OCI-LY3 (cell line): ENCODE results near the gene SSU72.
"Not testable (repeated sequence)": the region's sequence is repeated elsewhere in the genome, so short reads cannot be mapped to it uniquely, and the experiment has no call there.

Source experiments
- H2AFZ ChIP-seq: fragments of 200-600, 300-600 bp; shearing (Covaris generic); 2 replicates; pipeline ENCODE4 v1.6.0; 2014; ENCODE audit warnings: antibody characterized with exemption, low read depth, low read length
- H3K27ac ChIP-seq: fragments of 200-600, 300-600 bp; sonication (generic); 2 replicates; pipeline ENCODE4 v1.5.1; 2014; ENCODE audit warnings: mild to moderate bottlenecking, low read length, moderate library complexity, mixed read lengths
- H3K27me3 ChIP-seq: fragments of 200-600, 300-600 bp; sonication (generic); 2 replicates; pipeline ENCODE4 v1.6.1; 2014; ENCODE audit warnings: low read depth, low read length, mixed read lengths
- H3K36me3 ChIP-seq: fragments of 200-600, 300-600 bp; sonication (generic); replicated peaks from 2 replicates; pipeline ENCODE3; 2014; ENCODE audit warnings: low read depth, low read length, mixed read lengths
- H3K4me1 ChIP-seq: fragments of 300-600, 200-600 bp; sonication (generic); 2 replicates; pipeline ENCODE4 v1.6.1; 2014; ENCODE audit warnings: low read length, mixed read lengths
- H3K4me2 ChIP-seq: fragments of 200-600, 300-600 bp; sonication (generic); 2 replicates; pipeline ENCODE4 v1.6.1; 2014; ENCODE audit warnings: low read length, mixed read lengths
- H3K4me3 ChIP-seq: fragments of 300-600, 200-600 bp; sonication (generic); 2 replicates; pipeline ENCODE4 v1.5.1; 2014; ENCODE audit warnings: antibody characterized with exemption, mild to moderate bottlenecking, low read length, moderate library complexity
- H3K79me2 ChIP-seq: fragments of 300-600, 200-600 bp; shearing (Covaris generic); 2 replicates; pipeline ENCODE4 v1.6.1; 2014; ENCODE audit warnings: mild to moderate bottlenecking, low read length, mixed read lengths
- H3K9ac ChIP-seq: fragments of 300-600, 200-600 bp; shearing (Covaris generic); 2 replicates; pipeline ENCODE4 v1.6.0; 2014; ENCODE audit warnings: mild to moderate bottlenecking, low read length, moderate library complexity
- H3K9me3 ChIP-seq: fragments of 200-600, 300-600 bp; shearing (Covaris generic); 2 replicates; pipeline ENCODE4 v1.6.1; 2014; ENCODE audit warnings: low read length, mixed read lengths; ENCODE audit not compliant: insufficient read depth
- H4K20me1 ChIP-seq: fragments of 200-600, 300-600 bp; sonication (generic); 2 replicates; pipeline ENCODE4 v1.6.1; 2016; ENCODE audit warnings: low read length, mixed read lengths; ENCODE audit not compliant: insufficient read depth
- TF ChIP-seq, protein P1 (sequence below): fragments of 200-600, 300-600 bp; sonication (generic); IDR thresholded peaks from 2 replicates; pipeline ENCODE4 v1.5.1; 2014; ENCODE audit warnings: antibody characterized with exemption, low read length, low read depth

Gene SSU72

DNA sequence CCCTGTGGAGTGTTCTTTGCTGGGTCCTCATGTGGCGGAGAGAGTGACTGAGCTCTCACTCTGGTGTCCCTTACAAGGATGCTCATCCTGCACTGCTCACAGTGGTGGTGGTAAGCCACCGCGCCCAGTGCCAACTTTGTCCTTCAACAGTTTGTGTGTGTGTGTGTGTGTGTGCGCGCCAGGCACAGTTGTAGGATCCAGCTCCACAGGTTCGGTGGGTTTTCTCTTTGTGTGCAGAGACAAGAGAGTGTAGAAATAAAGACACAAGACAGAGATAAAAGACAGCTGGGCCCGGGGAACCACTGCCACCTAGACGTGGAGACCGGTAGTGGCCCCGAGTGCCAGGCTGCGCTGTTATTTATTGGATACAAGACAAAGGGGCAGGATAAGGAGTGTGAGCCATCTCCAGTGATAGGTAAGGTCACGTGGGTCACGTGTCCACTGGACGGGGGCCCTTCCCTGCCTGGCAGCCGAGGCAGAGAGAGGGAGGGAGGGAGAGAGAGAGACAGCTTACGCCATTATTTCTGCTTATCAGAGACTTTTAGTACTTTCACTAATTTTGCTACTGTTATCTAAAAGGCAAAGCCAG is 69.8 kb downstream of the SSU72 start:
- peak overlapping the region; percentile 97 for H2AFZ ChIP-seq
- TF ChIP-seq, protein P1, sequence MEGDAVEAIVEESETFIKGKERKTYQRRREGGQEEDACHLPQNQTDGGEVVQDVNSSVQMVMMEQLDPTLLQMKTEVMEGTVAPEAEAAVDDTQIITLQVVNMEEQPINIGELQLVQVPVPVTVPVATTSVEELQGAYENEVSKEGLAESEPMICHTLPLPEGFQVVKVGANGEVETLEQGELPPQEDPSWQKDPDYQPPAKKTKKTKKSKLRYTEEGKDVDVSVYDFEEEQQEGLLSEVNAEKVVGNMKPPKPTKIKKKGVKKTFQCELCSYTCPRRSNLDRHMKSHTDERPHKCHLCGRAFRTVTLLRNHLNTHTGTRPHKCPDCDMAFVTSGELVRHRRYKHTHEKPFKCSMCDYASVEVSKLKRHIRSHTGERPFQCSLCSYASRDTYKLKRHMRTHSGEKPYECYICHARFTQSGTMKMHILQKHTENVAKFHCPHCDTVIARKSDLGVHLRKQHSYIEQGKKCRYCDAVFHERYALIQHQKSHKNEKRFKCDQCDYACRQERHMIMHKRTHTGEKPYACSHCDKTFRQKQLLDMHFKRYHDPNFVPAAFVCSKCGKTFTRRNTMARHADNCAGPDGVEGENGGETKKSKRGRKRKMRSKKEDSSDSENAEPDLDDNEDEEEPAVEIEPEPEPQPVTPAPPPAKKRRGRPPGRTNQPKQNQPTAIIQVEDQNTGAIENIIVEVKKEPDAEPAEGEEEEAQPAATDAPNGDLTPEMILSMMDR = peak; percentile 52
- H3K4me3 ChIP-seq = peak overlapping the region; percentile 67
- not testable (repeated sequence) for H3K27me3 ChIP-seq, H3K36me3 ChIP-seq, H4K20me1 ChIP-seq, H3K4me1 ChIP-seq, H3K79me2 ChIP-seq, H3K9me3 ChIP-seq
- peak overlapping the region; percentile 55 for H3K9ac ChIP-seq
- H3K4me2 ChIP-seq = peak overlapping the region; percentile 82
- peak overlapping the region; percentile 80 for H3K27ac ChIP-seq

DNA sequence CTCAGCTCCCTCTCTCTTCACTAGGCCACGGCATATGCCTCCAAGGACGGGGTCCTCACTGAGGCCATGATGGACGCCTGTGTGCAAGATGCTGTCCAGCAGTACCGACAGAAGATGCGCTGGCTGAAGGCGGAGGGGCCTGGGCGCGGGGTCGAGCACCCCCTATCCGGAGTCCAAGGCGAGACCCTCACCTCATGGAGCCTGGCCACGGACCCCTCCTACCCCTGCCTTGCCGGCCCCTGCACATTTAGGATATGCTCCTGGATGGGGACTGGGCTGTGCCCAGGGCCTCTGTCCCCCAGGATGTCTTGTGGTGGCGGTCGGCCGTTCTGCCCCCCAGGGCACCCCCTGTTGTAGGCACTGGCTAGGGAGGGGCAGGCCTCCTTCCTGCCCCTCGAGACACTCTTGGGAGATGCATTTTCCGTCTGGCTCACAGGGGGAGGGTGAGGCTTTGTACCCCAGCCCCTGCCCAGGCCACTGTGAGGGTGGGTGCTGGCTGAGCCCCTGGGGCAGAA is 79.1 kb downstream of the SSU72 start:
- peaks cover 16% of the 10 kb centered on the region for H3K36me3 ChIP-seq
- H3K79me2 ChIP-seq, H3K27ac ChIP-seq, H3K9ac ChIP-seq, H2AFZ ChIP-seq, H3K27me3 ChIP-seq, H3K4me1 ChIP-seq, H3K4me2 ChIP-seq, H4K20me1 ChIP-seq, H3K4me3 ChIP-seq, H3K9me3 ChIP-seq: not testable (repeated sequence)

GRCh38 chr1:1494311-1494710 is 80.4 kb downstream of the SSU72 start:
- H2AFZ ChIP-seq, H3K4me3 ChIP-seq, H3K27ac ChIP-seq, H3K9ac ChIP-seq, H3K9me3 ChIP-seq, H3K79me2 ChIP-seq, H4K20me1 ChIP-seq, H3K4me1 ChIP-seq, H3K4me2 ChIP-seq, H3K27me3 ChIP-seq: not testable (repeated sequence)
- peaks cover 20% of the 10 kb centered on the region for H3K36me3 ChIP-seq
